Melanocyte of skin (primary cell): ENCODE results near the gene DXO. TPM values are rescaled to one million over a fixed set of nuclear protein-coding genes. Genes with fewer than 3 reads are reported as not detected.

ENCODE experiments used
- small RNA-seq, 2 donors: library from RNA; depleted of rRNA; stranded (forward); fragments of <200 nt; gene quantifications; one replicate each; pipeline ENCODE3, GENCODE V24; 2012
- total RNA-seq, 2 donors: library from RNA; depleted of rRNA; stranded (reverse); fragments of >200 nt; gene quantifications; 2 replicates each; pipeline ENCODE4 v1.2.3, GENCODE V29; 2012

The DXO gene
- 10 to 100 TPM; 13.1 to 16.0 TPM for total RNA-seq

DNA sequence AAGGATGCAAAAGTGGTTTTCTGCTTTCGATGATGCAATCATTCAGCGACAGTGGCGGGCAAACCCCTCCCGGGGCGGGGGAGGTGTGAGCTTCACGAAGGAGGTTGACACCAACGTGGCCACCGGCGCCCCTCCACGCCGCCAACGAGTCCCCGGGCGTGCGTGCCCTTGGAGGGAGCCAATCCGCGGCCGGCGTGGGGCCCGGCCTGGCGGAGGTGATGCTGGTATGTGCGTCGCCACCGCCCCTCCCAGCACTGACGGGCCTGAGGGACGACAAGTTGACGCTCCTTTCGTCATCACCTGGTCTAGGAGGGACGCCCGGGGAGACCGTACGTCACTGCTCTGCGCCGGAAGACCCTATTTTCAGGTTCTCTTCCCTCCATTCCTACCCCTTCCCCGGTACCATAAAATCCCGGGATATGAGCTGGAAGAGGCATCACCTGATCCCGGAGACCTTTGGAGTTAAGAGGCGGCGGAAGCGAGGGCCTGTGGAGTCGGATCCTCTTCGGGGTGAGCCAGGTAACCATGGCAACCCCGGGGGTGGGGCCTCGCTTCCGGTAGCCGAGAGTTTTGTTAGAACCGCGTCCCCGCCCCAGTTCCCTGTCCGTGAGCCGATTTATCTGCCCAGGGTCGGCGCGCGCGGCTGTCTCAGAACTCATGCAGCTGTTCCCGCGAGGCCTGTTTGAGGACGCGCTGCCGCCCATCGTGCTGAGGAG lies at the start of gene DXO:
TSS of gene DXO (minus strand) at position 146 of the 716 bp plus-strand sequence. CDS start 463 bp downstream, outside the sequence.

DNA sequence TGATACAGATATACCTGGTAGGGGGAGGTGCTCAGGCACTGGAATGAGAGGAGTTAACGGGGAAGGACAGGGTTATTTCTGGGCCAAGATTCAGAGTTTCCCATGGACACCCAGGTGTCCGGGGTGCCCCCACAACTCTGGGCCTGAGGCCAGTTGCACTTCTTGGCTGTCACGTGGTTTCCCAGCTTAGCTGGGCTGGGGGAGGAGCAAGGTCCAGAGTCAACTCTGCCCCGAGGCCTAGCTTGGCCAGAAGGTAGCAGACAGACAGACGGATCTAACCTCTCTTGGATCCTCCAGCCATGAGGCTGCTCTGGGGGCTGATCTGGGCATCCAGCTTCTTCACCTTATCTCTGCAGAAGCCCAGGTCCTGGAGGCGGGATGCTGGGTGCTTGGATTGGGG lies 42.6 kb upstream of the DXO start, which contains the start of gene C4B:
TSS of gene C4B (plus strand) at position 249 of the 400 bp plus-strand sequence. CDS start at position 300, 51 bp downstream.

GRCh38 chr6:31981744-31982143 lies 9.8 kb upstream of the DXO start, which contains the start of gene C4A:
Gene C4A (plus strand): TSS chr6:31982057. CDS start chr6:31982108, 51 bp downstream.

DNA sequence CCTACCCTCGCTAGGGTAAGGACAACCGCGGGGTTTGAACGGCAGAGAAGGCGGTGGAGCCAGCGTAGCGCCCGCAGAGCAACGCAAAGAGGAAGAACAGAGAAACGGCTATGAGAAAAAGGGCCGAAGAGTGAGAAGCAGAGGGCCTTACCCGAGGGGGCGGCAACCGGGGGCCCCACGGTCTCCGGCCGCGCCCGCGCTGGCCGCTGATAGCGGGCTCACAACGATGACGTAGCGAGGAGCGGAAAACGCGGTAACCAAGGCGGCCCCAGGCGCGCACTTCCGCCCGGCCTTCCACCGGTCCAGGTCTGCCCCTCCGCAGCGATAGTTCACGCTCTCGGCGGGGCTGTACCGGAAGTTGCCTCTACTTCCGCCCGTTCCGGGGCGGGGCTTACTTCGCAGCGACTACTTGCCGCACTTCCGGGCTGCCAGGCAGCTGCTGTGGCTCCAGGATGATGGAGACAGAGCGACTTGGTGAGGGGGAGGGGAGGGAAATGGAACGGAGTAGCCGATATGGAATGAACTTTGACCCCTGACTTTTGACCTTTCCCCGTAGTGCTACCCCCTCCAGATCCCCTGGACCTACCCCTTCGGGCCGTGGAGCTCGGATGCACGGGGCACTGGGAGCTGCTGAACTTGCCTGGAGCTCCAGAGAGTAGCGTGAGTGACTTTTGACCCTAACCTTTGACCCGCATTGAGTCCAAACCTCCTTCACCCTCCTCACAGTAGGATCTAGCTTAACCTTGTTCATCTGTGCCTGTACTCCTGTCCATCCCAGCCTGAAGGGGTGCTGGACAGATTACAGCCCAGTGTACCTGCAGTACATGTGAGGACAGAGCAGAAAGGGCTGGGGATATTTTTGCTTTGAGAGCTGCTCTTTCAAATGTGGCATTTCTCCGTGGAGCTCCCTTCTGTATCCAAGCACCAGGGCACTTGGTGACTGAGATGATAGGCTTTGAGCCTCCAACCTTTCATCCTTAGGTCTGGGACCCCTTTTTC lies 12.9 kb downstream of the DXO start, which contains the start of the genes NELFE and SKIC2:
TSS of gene NELFE (minus strand) at position 231 of the 999 bp plus-strand sequence. CDS start 525 bp downstream, outside the sequence.
TSS of gene SKIC2 (plus strand) at position 435 of the 999 bp plus-strand sequence. CDS start at position 453, 18 bp downstream.

GRCh38 chr6:31945507-31946369 lies 26.2 kb downstream of the DXO start, which contains the start of gene CFB:
Gene CFB (plus strand): TSS chr6:31946095. CDS start chr6:31946222, 127 bp downstream.

GRCh38 chr6:31927242-31927862 lies 44.6 kb downstream of the DXO start, which contains the start of gene C2:
Gene C2 (plus strand): TSS chr6:31927717. CDS start chr6:31927753, 36 bp downstream.

Small RNA genes lying within 50 kb of the gene (small RNA-seq; reads per million reads assigned to genes)
- gene AL645922.1: 0 reads per million in 2 donors

Other genes with a start within 250 kb of the DXO start
- gene MPIG6B, start 248.8 kb downstream of the DXO start, total RNA-seq: not detected
- 10 to 100 TPM; 10.3 to 22.0 TPM for gene DDAH2, start 242.8 kb downstream of the DXO start, total RNA-seq
- gene CLIC1, start 235.6 kb downstream of the DXO start, total RNA-seq: 100 to 1,000 TPM; 511 to 845 TPM
- 10 to 100 TPM; 17.6 to 22.0 TPM for gene MSH5, start 232.1 kb downstream of the DXO start, total RNA-seq
- gene SAPCD1, start 209.5 kb downstream of the DXO start, total RNA-seq: 1 to 10 TPM in 1 of 2 donors, under 1 TPM in 1; 0.69 to 1.7 TPM
- not detected for gene VWA7, start 194.8 kb downstream of the DXO start, total RNA-seq
- gene VARS1, start 176.4 kb downstream of the DXO start, total RNA-seq: 10 to 100 TPM; 58.5 to 66.6 TPM
- 10 to 100 TPM; 41.0 to 61.6 TPM for gene LSM2, start 165.2 kb downstream of the DXO start, total RNA-seq
- under 1 TPM; 0.67 to 0.69 TPM for gene HSPA1L, start 156.9 kb downstream of the DXO start, total RNA-seq
- gene HSPA1A, start 156.6 kb downstream of the DXO start, total RNA-seq: 100 to 1,000 TPM in 1 of 2 donors, 10 to 100 TPM in 1; 55.7 to 144 TPM
- 100 to 1,000 TPM in 1 of 2 donors, 10 to 100 TPM in 1; 95.3 to 188 TPM for gene HSPA1B, start 144.4 kb downstream of the DXO start, total RNA-seq
- 100 to 1,000 TPM; 114 to 132 TPM for gene NEU1, start 109.3 kb downstream of the DXO start, total RNA-seq
- not detected for gene SLC44A4, start 93.1 kb downstream of the DXO start, total RNA-seq
- 10 to 100 TPM; 29.9 to 44.3 TPM for gene EHMT2, start 74.4 kb downstream of the DXO start, total RNA-seq
- gene ZBTB12, start 70.1 kb downstream of the DXO start, total RNA-seq: 1 to 10 TPM; 1.7 to 3.0 TPM
- 1 to 10 TPM; 2.4 to 3.7 TPM for gene C2, start 44.4 kb downstream of the DXO start, total RNA-seq
- 1 to 10 TPM; 1.7 to 4.1 TPM for gene CFB, start 26.0 kb downstream of the DXO start, total RNA-seq
- 100 to 1,000 TPM in 1 of 2 donors, 10 to 100 TPM in 1; 73.6 to 114 TPM for gene NELFE, start 13.2 kb downstream of the DXO start, total RNA-seq
- gene SKIC2, start 13.0 kb downstream of the DXO start, total RNA-seq: 10 to 100 TPM; 50.6 to 54.4 TPM
- 1 to 10 TPM in 1 of 2 donors, under 1 TPM in 1; 0.33 to 1.4 TPM for gene C4A, start 9.9 kb upstream of the DXO start, total RNA-seq
- 1 to 10 TPM in 1 of 2 donors, under 1 TPM in 1; 0.67 to 1.4 TPM for gene C4B, start 42.7 kb upstream of the DXO start, total RNA-seq
- not detected for gene CYP21A2, start 66.3 kb upstream of the DXO start, total RNA-seq
- under 1 TPM; under 0.01 TPM for gene TNXB, start 137.2 kb upstream of the DXO start, total RNA-seq
- 10 to 100 TPM; 23.6 to 29.3 TPM for gene ATF6B, start 156.1 kb upstream of the DXO start, total RNA-seq
- gene FKBPL, start 158.2 kb upstream of the DXO start, total RNA-seq: 10 to 100 TPM in 1 of 2 donors, 1 to 10 TPM in 1; 9.6 to 14.7 TPM
- under 1 TPM; 0.34 to 0.67 TPM for gene PRRT1, start 179.8 kb upstream of the DXO start, total RNA-seq
- 10 to 100 TPM; 50.0 to 60.2 TPM for gene PPT2, start 182.0 kb upstream of the DXO start, total RNA-seq
- gene EGFL8, start 192.5 kb upstream of the DXO start, total RNA-seq: 10 to 100 TPM; 31.6 to 55.4 TPM
- gene AGPAT1, start 203.9 kb upstream of the DXO start, total RNA-seq: 10 to 100 TPM; 67.9 to 76.4 TPM
- gene RNF5, start 206.3 kb upstream of the DXO start, total RNA-seq: 10 to 100 TPM; 44.3 to 45.4 TPM
- gene AGER, start 212.1 kb upstream of the DXO start, total RNA-seq: under 1 TPM; under 0.01 to 0.69 TPM
- 10 to 100 TPM; 33.0 to 36.3 TPM for gene PBX2, start 218.1 kb upstream of the DXO start, total RNA-seq
- gene GPSM3, start 220.5 kb upstream of the DXO start, total RNA-seq: 10 to 100 TPM in 1 of 2 donors, 1 to 10 TPM in 1; 8.6 to 13.3 TPM